CD8-positive, alpha-beta memory T cell (primary cell): ENCODE results near the gene TTLL1. TPM values are rescaled to one million over a fixed set of nuclear protein-coding genes. Genes with fewer than 3 reads are reported as not detected.

Experiments
- CTCF ChIA-PET: fragments of 350-600 bp; sonication (Branson Sonifier 250); formaldehyde crosslinking; loops from one replicate; lab custom pipeline; 2021; ENCODE audit warnings: antibody characterized with exemption; lab: Charles Lee
- POLR2A ChIA-PET: fragments of 350-600 bp; sonication (Branson Sonifier 250); formaldehyde crosslinking; loops from one replicate; lab custom pipeline; 2021; ENCODE audit warnings: antibody characterized with exemption; lab: Charles Lee
- DNase-seq, 5 donors: peaks; one replicate each; pipeline versions ENCODE4 v3.0.0 to v3.0.0-alpha.2; 2020 to 2022; ENCODE audit warnings: mixed read lengths in 1 of 5
- H3K27ac ChIP-seq: one replicate; pipeline ENCODE4 v1.7.0; 2013; ENCODE audit warnings: low read depth, mild to moderate bottlenecking, low read length, moderate library complexity
- H3K27me3 ChIP-seq: 2 replicates; pipeline ENCODE4 v1.7.0; 2013; ENCODE audit warnings: low read length, mild to moderate bottlenecking; ENCODE audit not compliant: insufficient read depth, poor library complexity, severe bottlenecking
- H3K36me3 ChIP-seq: 2 replicates; pipeline ENCODE4 v1.7.0; 2013; ENCODE audit warnings: mild to moderate bottlenecking, low read length, moderate library complexity; ENCODE audit not compliant: insufficient read depth
- H3K4me1 ChIP-seq: 2 replicates; pipeline ENCODE4 v1.7.0; 2013; ENCODE audit warnings: mild to moderate bottlenecking, low read length, moderate library complexity; ENCODE audit not compliant: insufficient read depth
- H3K4me3 ChIP-seq: 2 replicates; pipeline ENCODE4 v1.7.0; 2013; ENCODE audit warnings: mild to moderate bottlenecking, low read length
- H3K9me3 ChIP-seq: 2 replicates; pipeline ENCODE4 v1.7.0; 2013; ENCODE audit warnings: mild to moderate bottlenecking, low read length
- H3K27ac Mint-ChIP-seq, 8 donors: one replicate each; pipeline ENCODE4 v1.8.0; 2020 to 2021; ENCODE audit warnings: mixed read lengths in 8 of 8, mild to moderate bottlenecking in 6 of 8, inconsistent platforms in 3 of 8, moderate library complexity in 3 of 8
- H3K27me3 Mint-ChIP-seq, 2 donors: one replicate each; pipeline ENCODE4 v1.8.0; 2020 to 2021; ENCODE audit warnings: mixed read lengths in 2 of 2, mild to moderate bottlenecking in 1 of 2, moderate library complexity in 1 of 2
- H3K36me3 Mint-ChIP-seq, 3 donors: one replicate each; pipeline ENCODE4 v1.8.0; 2020 to 2021; ENCODE audit warnings: mixed read lengths in 3 of 3, inconsistent platforms in 1 of 3, mild to moderate bottlenecking in 1 of 3
- H3K4me1 Mint-ChIP-seq, 3 donors: one replicate each; pipeline ENCODE4 v1.8.0; 2020 to 2021; ENCODE audit warnings: mixed read lengths in 3 of 3, inconsistent platforms in 1 of 3, mild to moderate bottlenecking in 1 of 3
- H3K4me3 Mint-ChIP-seq, 7 donors: one replicate each; pipeline ENCODE4 v1.8.0; 2020 to 2021; ENCODE audit warnings: mixed read lengths in 7 of 7, mild to moderate bottlenecking in 6 of 7, moderate library complexity in 4 of 7, inconsistent platforms in 2 of 7
- H3K9me3 Mint-ChIP-seq, 5 donors: one replicate each; pipeline ENCODE4 v1.8.0; 2020 to 2022; ENCODE audit warnings: mixed read lengths in 5 of 5, mild to moderate bottlenecking in 3 of 5, moderate library complexity in 2 of 5, inconsistent platforms in 1 of 5
- polyA plus RNA-seq: library from polyadenylated mRNA; unstranded; fragments of 300-500 nt; fragmentation: Illumina TruSeq; gene quantifications from one replicate; pipeline ENCODE4 v1.2.3, GENCODE V29; 2021
- total RNA-seq, 2 experiments: library from RNA; stranded (reverse); gene quantifications; one replicate each; pipeline ENCODE4 v1.2.3, GENCODE V29; 2021

Gene TTLL1
- total and polyA plus RNA-seq, 3 experiments from 2014 or later = 4.3 to 15.8 (median 5.0) TPM

GRCh38 chr22:43007519-43008102 is 81.6 kb downstream of the TTLL1 start:
- Histone ChIP-seq H3K9me3 (no peaks in the 10 kb centered on the region), H3K4me1 (no peaks in the 10 kb centered on the region), H3K4me3 (no peak overlapping the region), H3K36me3 (no peaks in the 10 kb centered on the region), H3K27ac (no peak overlapping the region), H3K27me3 (no peaks in the 10 kb centered on the region)
- H3K27me3 Mint-ChIP-seq = no peaks in the 10 kb centered on the region
- peak overlapping the region in 4 of 8 donors; percentile 2 to 90 (median 45) for H3K27ac Mint-ChIP-seq
- peaks cover 44 to 75% (median 66%) of the 10 kb centered on the region in 3 donors for H3K4me1 Mint-ChIP-seq
- no peak overlapping the region for H3K4me3 Mint-ChIP-seq
- no peak for DNase-seq
- CTCF ChIA-PET = interaction anchor here (1.2 kb wide), 1 partner anchor 140 kb away, joined by 4 read pairs; no protein-coding TSS in a partner anchor
- no peaks in the 10 kb centered on the region for H3K9me3 Mint-ChIP-seq
- H3K36me3 Mint-ChIP-seq = peaks cover 0 to 3% (median 2%) of the 10 kb centered on the region in 3 donors
- POLR2A ChIA-PET = no interaction called here

DNA sequence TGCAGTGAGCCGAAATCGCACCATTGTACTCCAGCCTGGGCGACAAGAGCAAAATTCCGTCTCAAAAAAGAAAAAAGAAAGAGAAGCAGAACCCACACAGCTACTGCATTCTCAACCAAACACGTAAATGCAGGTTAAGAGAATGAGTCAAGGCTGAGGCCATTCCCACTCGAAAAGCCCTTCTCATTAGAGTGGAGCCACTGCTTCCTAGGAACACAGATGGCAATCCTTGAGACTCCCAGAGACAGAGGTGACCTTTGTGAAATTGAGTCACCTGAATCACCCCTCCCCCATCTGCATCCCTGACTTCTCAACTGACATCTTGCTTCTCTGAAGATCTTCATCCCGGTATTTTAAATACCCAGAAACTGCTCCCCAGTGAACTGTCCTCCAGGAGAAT is 82.4 kb downstream of the TTLL1 start:
- Histone ChIP-seq H3K27ac (no peak overlapping the region), H3K9me3 (no peaks in the 10 kb centered on the region), H3K36me3 (no peaks in the 10 kb centered on the region), H3K4me3 (no peak overlapping the region), H3K4me1 (peaks cover 8% of the 10 kb centered on the region), H3K27me3 (no peaks in the 10 kb centered on the region)
- no peak for DNase-seq
- H3K36me3 Mint-ChIP-seq = peaks cover 0 to 3% (median 2%) of the 10 kb centered on the region in 3 donors
- no peaks in the 10 kb centered on the region for H3K27me3 Mint-ChIP-seq
- peak overlapping the region in 1 of 8 donors; percentile 64 for H3K27ac Mint-ChIP-seq
- H3K9me3 Mint-ChIP-seq = no peaks in the 10 kb centered on the region
- no peak overlapping the region for H3K4me3 Mint-ChIP-seq
- peaks cover 53 to 80% (median 75%) of the 10 kb centered on the region in 3 donors for H3K4me1 Mint-ChIP-seq
- ChIA-PET CTCF (no interaction called here), POLR2A (no interaction called here)

DNA sequence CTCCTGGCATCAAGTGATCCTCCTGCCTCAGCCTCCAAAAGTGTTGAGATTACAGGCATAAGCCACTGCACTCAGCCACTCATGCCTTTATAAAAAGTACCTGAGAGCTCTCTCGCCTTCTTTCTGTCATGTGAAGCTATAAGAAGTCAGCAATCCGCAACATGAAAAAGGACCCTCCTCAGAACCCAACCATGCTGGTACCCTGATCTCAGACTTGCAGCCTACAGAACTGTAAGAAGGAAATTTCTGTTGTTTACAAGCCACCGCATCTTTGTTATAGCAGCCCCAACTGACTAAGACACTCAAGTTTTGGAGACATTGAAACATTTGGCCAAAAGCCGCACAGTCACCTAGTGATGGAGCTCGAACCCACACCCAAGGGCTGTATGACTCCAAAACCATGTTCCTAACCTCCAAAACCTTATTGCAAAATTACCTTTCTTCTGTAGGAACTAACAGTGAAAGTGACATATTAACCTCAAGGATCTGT is 83.1 kb downstream of the TTLL1 start:
- Mint-ChIP-seq H3K9me3 (no peaks in the 10 kb centered on the region), H3K36me3 (peaks cover 0 to 3% (median 2%) of the 10 kb centered on the region in 3 donors), H3K27me3 (no peaks in the 10 kb centered on the region), H3K27ac (peak overlapping the region in 2 of 8 donors; percentile 5 to 60), H3K4me1 (peaks cover 55 to 82% (median 76%) of the 10 kb centered on the region in 3 donors), H3K4me3 (no peak overlapping the region)
- Histone ChIP-seq H3K27me3 (no peaks in the 10 kb centered on the region), H3K9me3 (no peaks in the 10 kb centered on the region), H3K4me1 (peaks cover 15% of the 10 kb centered on the region), H3K4me3 (no peak overlapping the region), H3K36me3 (no peaks in the 10 kb centered on the region), H3K27ac (no peak overlapping the region)
- ChIA-PET CTCF (no interaction called here), POLR2A (no interaction called here)
- no peak for DNase-seq

GRCh38 chr22:43005106-43005505 is 84.1 kb downstream of the TTLL1 start:
- H3K4me3 Mint-ChIP-seq = peak overlapping the region in 1 of 7 donors; percentile 37
- H3K9me3 Mint-ChIP-seq = no peaks in the 10 kb centered on the region
- Histone ChIP-seq H3K27me3 (no peaks in the 10 kb centered on the region), H3K36me3 (no peaks in the 10 kb centered on the region), H3K27ac (no peak overlapping the region), H3K4me1 (peaks cover 20% of the 10 kb centered on the region), H3K9me3 (no peaks in the 10 kb centered on the region), H3K4me3 (no peak overlapping the region)
- no peak for DNase-seq
- CTCF ChIA-PET = no interaction called here
- no peaks in the 10 kb centered on the region for H3K27me3 Mint-ChIP-seq
- H3K27ac Mint-ChIP-seq = peak overlapping the region in 3 of 8 donors; percentile 25 to 70 (median 33)
- peaks cover 0 to 3% (median 2%) of the 10 kb centered on the region in 3 donors for H3K36me3 Mint-ChIP-seq
- POLR2A ChIA-PET = interaction anchor here (0.8 kb wide), 1 partner anchor 10 kb away, joined by 3 read pairs; the partner anchor contains the start of gene PACSIN2
- peaks cover 63 to 84% (median 84%) of the 10 kb centered on the region in 3 donors for H3K4me1 Mint-ChIP-seq

GRCh38 chr22:43004362-43005035 is 84.7 kb downstream of the TTLL1 start:
- no peak overlapping the region for H3K4me3 ChIP-seq
- no peak overlapping the region for H3K27ac ChIP-seq
- POLR2A ChIA-PET = interaction anchor here (0.8 kb wide), 1 partner anchor 11 kb away, joined by 3 read pairs; the partner anchor contains the start of gene PACSIN2
- H3K9me3 Mint-ChIP-seq = no peaks in the 10 kb centered on the region
- CTCF ChIA-PET = no interaction called here
- H3K27me3 Mint-ChIP-seq = no peaks in the 10 kb centered on the region
- DNase-seq = no peak
- H3K9me3 ChIP-seq = no peaks in the 10 kb centered on the region
- H3K27me3 ChIP-seq = no peaks in the 10 kb centered on the region
- H3K4me1 Mint-ChIP-seq = peaks cover 63 to 88% (median 83%) of the 10 kb centered on the region in 3 donors
- H3K4me1 ChIP-seq = peaks cover 20% of the 10 kb centered on the region
- H3K36me3 Mint-ChIP-seq = peaks cover 0 to 3% (median 2%) of the 10 kb centered on the region in 3 donors
- peak overlapping the region in 1 of 7 donors; percentile 12 for H3K4me3 Mint-ChIP-seq
- no peaks in the 10 kb centered on the region for H3K36me3 ChIP-seq
- H3K27ac Mint-ChIP-seq = peak overlapping the region in 3 of 8 donors; percentile 7 to 50 (median 47)

DNA sequence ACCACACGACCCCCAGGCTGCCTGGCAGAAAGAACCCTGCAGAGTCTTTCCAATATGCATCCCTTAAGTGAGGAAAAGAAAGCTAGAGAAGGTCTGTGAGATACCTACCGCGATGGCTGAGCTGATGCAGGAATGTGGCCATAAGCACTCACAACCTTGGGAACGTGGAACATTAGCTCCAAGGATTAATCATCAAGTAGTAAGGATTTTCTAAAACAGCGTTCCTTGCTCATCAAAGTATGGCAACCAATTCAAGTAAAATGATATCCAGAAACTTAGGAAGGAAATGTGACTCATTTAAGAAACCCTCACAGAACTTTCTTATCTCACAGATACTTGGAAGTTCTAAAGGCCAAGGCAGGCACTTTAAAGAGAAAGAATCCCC is 87.0 kb downstream of the TTLL1 start:
- CTCF ChIA-PET = no interaction called here
- H3K4me3 ChIP-seq = no peak overlapping the region
- H3K27me3 ChIP-seq = no peaks in the 10 kb centered on the region
- peaks cover 20% of the 10 kb centered on the region for H3K4me1 ChIP-seq
- Mint-ChIP-seq H3K27me3 (no peaks in the 10 kb centered on the region), H3K9me3 (no peaks in the 10 kb centered on the region), H3K27ac (peak overlapping the region in 6 of 8 donors; percentile 2 to 80 (median 36)), H3K4me1 (peaks cover 70 to 90% (median 86%) of the 10 kb centered on the region in 3 donors), H3K4me3 (no peak overlapping the region), H3K36me3 (peaks cover 0 to 3% (median 2%) of the 10 kb centered on the region in 3 donors)
- no peak overlapping the region for H3K27ac ChIP-seq
- POLR2A ChIA-PET = no interaction called here
- H3K36me3 ChIP-seq = no peaks in the 10 kb centered on the region
- no peak for DNase-seq
- H3K9me3 ChIP-seq = no peaks in the 10 kb centered on the region

DNA sequence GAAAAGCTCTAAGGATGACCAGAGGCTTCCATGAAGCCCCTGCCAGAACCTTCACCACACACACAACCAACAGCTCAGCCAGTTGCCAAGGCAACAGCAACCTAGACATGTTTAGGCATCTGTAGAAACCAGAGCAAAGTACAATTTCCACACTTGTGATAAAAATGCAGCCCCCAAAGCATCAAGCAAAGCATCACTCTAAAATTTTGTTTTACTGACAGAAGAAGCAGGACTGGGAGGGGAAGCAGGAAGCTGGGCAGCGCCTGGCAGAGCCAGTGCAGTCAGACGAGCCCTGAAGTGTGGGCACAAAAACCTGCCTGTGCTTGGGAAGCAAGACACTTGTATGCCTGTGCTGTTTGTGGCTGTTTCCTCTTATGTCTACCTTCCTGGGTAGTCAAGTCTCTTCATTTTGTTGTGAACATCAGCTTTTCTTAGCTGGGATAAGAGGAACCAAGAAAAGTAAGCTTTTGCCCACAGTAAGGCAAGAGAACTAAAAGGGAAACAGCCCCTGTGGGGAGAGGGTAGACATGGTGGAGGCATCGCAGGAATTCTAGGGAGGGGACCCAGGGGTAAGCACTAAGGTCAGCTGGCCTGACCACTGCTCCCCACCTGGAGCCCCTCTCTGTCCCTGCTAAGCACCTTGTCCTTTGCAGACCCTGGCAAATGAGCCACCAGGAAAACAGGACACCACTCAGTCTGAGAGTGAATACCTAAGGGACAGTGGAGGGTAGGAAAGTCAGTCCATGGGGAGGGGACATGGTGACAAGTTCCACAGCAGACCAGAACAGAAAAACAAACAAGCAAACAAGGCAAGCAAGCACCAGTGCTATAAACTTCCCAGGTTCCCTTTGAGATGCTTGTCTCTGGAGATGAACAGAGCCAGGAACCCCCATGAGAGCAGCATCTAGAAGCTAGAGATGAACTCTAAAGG is 87.7 kb downstream of the TTLL1 start:
- Histone ChIP-seq H3K4me1 (peaks cover 20% of the 10 kb centered on the region), H3K27ac (no peak overlapping the region)
- H3K4me1 Mint-ChIP-seq = peaks cover 70 to 87% (median 79%) of the 10 kb centered on the region in 3 donors

More for the DNA sequence above, 87.7 kb downstream of the TTLL1 start:
- Histone ChIP-seq H3K27me3 (no peaks in the 10 kb centered on the region), H3K36me3 (no peaks in the 10 kb centered on the region), H3K4me3 (no peak overlapping the region), H3K9me3 (no peaks in the 10 kb centered on the region)
- Mint-ChIP-seq H3K36me3 (peaks cover 0 to 3% (median 2%) of the 10 kb centered on the region in 3 donors), H3K27ac (peak overlapping the region in 7 of 8 donors; percentile 5 to 81 (median 55)), H3K27me3 (no peaks in the 10 kb centered on the region), H3K4me3 (no peak overlapping the region), H3K9me3 (no peaks in the 10 kb centered on the region)
- POLR2A ChIA-PET = no interaction called here
- no peak for DNase-seq
- CTCF ChIA-PET = no interaction called here
